ENCODE results near the gene RNF26.

The RNF26 gene

DNA sequence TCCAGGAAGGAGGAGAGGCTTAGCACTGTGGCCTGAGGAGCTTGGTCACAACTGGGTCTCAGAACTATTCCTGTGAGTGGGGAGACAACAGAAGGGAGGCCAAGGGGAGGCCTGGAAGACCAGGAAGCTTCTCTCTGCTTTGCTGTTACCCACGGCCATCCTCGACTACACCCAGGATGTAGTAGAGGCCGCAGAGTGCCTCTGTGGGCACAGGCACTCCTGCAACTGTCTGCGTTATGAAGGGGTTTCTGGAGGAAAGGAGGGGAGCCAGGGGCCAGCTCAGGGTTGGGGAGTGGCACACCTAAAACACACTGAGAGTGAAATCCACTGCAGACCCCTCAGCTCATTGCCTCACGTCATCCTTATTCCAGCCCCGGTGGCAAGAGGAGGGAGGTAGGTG, 16.0 kb downstream of the RNF26 start:
- no peak for TF ChIP-seq MYC (IDR thresholded peaks at IDR 0.05; ENCODE audit: low read depth, low read length)
- TF ChIP-seq, protein P1, sequence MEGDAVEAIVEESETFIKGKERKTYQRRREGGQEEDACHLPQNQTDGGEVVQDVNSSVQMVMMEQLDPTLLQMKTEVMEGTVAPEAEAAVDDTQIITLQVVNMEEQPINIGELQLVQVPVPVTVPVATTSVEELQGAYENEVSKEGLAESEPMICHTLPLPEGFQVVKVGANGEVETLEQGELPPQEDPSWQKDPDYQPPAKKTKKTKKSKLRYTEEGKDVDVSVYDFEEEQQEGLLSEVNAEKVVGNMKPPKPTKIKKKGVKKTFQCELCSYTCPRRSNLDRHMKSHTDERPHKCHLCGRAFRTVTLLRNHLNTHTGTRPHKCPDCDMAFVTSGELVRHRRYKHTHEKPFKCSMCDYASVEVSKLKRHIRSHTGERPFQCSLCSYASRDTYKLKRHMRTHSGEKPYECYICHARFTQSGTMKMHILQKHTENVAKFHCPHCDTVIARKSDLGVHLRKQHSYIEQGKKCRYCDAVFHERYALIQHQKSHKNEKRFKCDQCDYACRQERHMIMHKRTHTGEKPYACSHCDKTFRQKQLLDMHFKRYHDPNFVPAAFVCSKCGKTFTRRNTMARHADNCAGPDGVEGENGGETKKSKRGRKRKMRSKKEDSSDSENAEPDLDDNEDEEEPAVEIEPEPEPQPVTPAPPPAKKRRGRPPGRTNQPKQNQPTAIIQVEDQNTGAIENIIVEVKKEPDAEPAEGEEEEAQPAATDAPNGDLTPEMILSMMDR (IDR thresholded peaks at IDR 0.05; ENCODE audit: low read depth, low read length): no peak
- no peak for TF ChIP-seq POLR2A (IDR thresholded peaks at IDR 0.05; ENCODE audit: extremely low read depth, insufficient read length)
- TF ChIP-seq, protein P2, sequence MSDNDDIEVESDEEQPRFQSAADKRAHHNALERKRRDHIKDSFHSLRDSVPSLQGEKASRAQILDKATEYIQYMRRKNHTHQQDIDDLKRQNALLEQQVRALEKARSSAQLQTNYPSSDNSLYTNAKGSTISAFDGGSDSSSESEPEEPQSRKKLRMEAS (IDR thresholded peaks at IDR 0.05; ENCODE audit: low read depth, low read length): no peak
- DNase-seq (ENCODE audit: low read depth): no peak
- no peak overlapping the region for H3K4me3 ChIP-seq (ENCODE audit: low read depth, low read length)

DNA sequence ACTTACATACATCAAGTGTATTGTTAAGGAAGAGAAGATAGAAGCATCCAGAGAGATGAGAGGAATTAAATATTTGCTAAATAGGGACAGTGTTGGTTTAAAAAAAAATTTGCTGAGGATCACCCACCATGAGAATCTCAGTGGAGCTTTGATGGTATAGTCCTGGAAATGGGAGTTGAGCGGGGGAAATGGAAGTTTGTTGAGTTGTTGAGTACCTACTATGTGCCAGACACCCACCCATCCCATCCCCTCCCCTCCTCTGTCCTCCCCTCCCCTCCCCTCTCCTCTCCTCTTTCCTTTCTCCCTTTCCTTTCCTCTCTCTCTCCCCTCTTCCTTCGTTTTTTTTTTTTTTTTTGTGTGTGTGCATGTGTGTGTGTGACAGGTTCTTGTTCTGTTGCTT, 16.9 kb downstream of the RNF26 start:
- TF ChIP-seq, protein P2 (IDR thresholded peaks at IDR 0.05; ENCODE audit: low read depth, low read length): no peak
- TF ChIP-seq MYC (IDR thresholded peaks at IDR 0.05; ENCODE audit: low read depth, low read length) (no peak), POLR2A (IDR thresholded peaks at IDR 0.05; ENCODE audit: extremely low read depth, insufficient read length) (no peak)
- TF ChIP-seq, protein P1 (IDR thresholded peaks at IDR 0.05; ENCODE audit: low read depth, low read length): no peak
- DNase-seq (ENCODE audit: low read depth): no peak
- H3K4me3 ChIP-seq (ENCODE audit: low read depth, low read length): no peak overlapping the region

GRCh38 chr11:119352857-119353260, 18.5 kb downstream of the RNF26 start:
- no peak overlapping the region for H3K4me3 ChIP-seq (ENCODE audit: low read depth, low read length)
- DNase-seq (ENCODE audit: low read depth): no peak
- TF ChIP-seq, protein P2 (IDR thresholded peaks at IDR 0.05; ENCODE audit: low read depth, low read length): no peak
- TF ChIP-seq MYC (IDR thresholded peaks at IDR 0.05; ENCODE audit: low read depth, low read length): no peak
- TF ChIP-seq, protein P1 (IDR thresholded peaks at IDR 0.05; ENCODE audit: low read depth, low read length): no peak
- TF ChIP-seq POLR2A (IDR thresholded peaks at IDR 0.05; ENCODE audit: extremely low read depth, insufficient read length): no peak

DNA sequence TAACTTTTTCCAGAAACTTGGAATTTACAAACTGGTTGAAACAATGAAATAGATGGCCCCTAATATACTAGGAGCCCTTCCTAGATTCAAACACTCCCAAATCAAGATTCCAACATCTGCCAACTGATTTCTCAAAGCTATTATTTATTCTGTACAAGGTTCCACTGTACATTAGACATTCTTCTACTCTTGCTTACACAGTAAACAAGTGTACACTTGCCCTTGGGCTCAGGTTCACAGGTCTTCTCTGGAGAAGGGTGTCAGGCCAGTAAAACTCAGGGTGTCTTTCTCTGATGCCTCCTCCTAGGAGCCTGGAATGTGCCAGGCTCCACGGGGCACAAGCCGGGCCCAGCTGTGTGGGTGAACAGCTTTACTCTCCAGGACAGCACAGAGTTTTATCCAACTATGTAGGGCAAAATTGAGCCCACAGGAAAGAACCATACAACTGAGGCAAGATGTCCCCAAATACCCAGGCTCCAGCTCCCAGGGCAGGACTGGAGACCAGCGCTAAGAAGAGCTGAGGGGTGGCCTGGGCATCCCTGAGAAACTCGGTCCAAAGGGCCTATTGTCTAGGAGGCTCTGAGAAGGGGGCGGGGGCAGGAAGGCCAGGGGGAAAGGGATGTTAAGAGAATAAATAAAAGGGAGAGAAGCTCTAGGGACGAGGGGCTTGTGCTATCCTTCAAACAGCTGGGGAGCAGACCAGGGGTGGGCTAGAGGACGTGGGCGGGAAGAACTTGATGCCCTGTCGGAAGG, 20.9 kb downstream of the RNF26 start:
- DNase-seq (ENCODE audit: low read depth): no peak
- no peak for TF ChIP-seq MYC (IDR thresholded peaks at IDR 0.05; ENCODE audit: low read depth, low read length)
- TF ChIP-seq, protein P1 (IDR thresholded peaks at IDR 0.05; ENCODE audit: low read depth, low read length): no peak
- no peak for TF ChIP-seq POLR2A (IDR thresholded peaks at IDR 0.05; ENCODE audit: extremely low read depth, insufficient read length)

DNA sequence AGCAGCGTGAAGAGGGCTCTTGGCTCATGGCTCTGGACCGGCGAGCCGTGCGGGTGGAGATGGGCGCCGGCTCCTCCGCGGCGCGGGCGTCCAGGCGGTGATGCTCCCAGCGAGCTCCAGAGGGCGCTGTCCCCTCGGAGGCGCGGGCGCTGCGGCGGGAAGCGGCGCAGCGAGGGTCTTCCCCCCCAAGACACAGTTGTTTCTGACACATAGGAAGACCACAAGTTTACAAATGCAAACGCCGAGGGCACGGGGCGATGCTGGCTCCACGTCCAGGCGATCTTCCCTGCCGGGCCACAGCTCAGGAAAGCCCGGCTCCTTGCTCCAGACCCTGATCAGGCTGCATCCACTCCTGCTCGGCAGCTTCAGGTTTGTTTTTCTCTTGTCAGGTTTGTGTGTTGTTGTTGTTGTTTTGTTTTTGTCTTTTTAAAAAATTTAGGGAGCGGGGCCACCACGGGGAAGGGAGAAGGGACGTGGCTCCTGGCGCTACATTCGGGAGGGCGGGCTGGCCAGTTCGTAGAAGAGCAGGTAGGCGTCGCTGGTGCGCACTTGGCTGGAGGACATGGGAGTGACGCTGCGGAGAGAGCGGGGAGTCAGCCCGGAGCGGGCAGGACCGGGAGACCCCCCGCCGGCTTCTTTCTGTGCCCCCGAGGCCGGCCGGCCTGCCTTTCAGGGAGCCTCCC, 22.2 kb downstream of the RNF26 start:
- H3K4me3 ChIP-seq (ENCODE audit: low read depth, low read length): peak overlapping the region; percentile 60
- DNase-seq (ENCODE audit: low read depth): peak; percentile 82
- TF ChIP-seq, protein P2 (IDR thresholded peaks at IDR 0.05; ENCODE audit: low read depth, low read length): no peak
- TF ChIP-seq, protein P1 (IDR thresholded peaks at IDR 0.05; ENCODE audit: low read depth, low read length): peak; percentile 82
- TF ChIP-seq MYC (IDR thresholded peaks at IDR 0.05; ENCODE audit: low read depth, low read length): peak; percentile 36; the same call in 1 of the 2 replicates
- no peak for TF ChIP-seq POLR2A (IDR thresholded peaks at IDR 0.05; ENCODE audit: extremely low read depth, insufficient read length)

More for the DNA sequence above, 20.9 kb downstream of the RNF26 start:
- no peak overlapping the region for H3K4me3 ChIP-seq (ENCODE audit: low read depth, low read length)

Measured in NB4 (cell line).